ENCODE data around the gene OR6V1. TPM values are rescaled to one million over a fixed set of nuclear protein-coding genes. Genes with fewer than 3 reads are reported as not detected.

The OR6V1 gene, protein sequence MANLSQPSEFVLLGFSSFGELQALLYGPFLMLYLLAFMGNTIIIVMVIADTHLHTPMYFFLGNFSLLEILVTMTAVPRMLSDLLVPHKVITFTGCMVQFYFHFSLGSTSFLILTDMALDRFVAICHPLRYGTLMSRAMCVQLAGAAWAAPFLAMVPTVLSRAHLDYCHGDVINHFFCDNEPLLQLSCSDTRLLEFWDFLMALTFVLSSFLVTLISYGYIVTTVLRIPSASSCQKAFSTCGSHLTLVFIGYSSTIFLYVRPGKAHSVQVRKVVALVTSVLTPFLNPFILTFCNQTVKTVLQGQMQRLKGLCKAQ
- polyA plus RNA-seq (2011; rRNA removed) (not detected in 2 replicates), polyA minus RNA-seq (2011; rRNA and poly(A)+ RNA removed) (not detected in 2 replicates)

DNA sequence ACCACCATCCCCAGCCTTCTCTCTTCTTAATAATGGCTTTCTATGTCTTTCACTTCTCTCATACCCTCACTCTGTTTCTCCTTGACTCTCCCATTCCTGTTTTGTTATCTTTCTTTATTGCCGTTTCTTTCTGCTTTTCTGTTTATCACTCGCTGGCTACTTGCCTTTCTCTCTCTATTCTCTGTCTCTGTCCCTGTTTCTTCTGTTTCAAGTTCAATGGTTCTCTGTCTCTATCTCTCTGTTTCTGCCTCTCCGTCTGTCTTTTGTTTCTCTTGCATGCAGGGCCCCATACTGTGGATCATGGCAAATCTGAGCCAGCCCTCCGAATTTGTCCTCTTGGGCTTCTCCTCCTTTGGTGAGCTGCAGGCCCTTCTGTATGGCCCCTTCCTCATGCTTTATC lies at the start of gene OR6V1:
OR6V1 (plus strand) TSS at position 301 of the 400 bp plus-strand sequence; CDS start at position 301, 0 bp downstream.
- CTCF ChIA-PET = interaction anchor here (0.9 to 1.6 kb wide), 2 partner anchors 34 to 35 kb away, joined by 3 to 4 read pairs; no protein-coding TSS in a partner anchor
- TF ChIP-seq, protein P1, sequence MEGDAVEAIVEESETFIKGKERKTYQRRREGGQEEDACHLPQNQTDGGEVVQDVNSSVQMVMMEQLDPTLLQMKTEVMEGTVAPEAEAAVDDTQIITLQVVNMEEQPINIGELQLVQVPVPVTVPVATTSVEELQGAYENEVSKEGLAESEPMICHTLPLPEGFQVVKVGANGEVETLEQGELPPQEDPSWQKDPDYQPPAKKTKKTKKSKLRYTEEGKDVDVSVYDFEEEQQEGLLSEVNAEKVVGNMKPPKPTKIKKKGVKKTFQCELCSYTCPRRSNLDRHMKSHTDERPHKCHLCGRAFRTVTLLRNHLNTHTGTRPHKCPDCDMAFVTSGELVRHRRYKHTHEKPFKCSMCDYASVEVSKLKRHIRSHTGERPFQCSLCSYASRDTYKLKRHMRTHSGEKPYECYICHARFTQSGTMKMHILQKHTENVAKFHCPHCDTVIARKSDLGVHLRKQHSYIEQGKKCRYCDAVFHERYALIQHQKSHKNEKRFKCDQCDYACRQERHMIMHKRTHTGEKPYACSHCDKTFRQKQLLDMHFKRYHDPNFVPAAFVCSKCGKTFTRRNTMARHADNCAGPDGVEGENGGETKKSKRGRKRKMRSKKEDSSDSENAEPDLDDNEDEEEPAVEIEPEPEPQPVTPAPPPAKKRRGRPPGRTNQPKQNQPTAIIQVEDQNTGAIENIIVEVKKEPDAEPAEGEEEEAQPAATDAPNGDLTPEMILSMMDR (IDR thresholded peaks at IDR 0.05; ENCODE audit: insufficient read depth, low read depth, low read length) = no peak

GRCh38 chr7:143002898-143003297 lies 49.2 kb upstream of the OR6V1 start:
- TF ChIP-seq, protein P1 (IDR thresholded peaks at IDR 0.05; ENCODE audit: insufficient read depth, low read depth, low read length) = no peak
- H3K36me3 ChIP-seq (ENCODE audit: control insufficient read depth, insufficient read depth, low read length) = no peaks in the 10 kb centered on the region
- POLR2A ChIA-PET = no interaction called here
- CTCF ChIA-PET = interaction anchor here (0.5 to 12.9 kb wide), 24 partner anchors 9 to 698 kb away, joined by 3 to 392 read pairs (median 4); partner anchors contain the start of genes EPHB6 and TAS2R40
- no peak overlapping the region for H3K4me3 ChIP-seq (ENCODE audit: low read depth, low read length)
- DNase-seq (ENCODE audit: low read depth) = no peak
- no peaks in the 10 kb centered on the region for H3K27me3 ChIP-seq (ENCODE audit: control insufficient read depth, insufficient read depth, low read length)

More for the DNA sequence above, at the start of gene OR6V1:
- H3K36me3 ChIP-seq (ENCODE audit: control insufficient read depth, insufficient read depth, low read length) = no peaks in the 10 kb centered on the region
- POLR2A ChIA-PET = no interaction called here
- no peak within 1 kb of the TSS for H3K4me3 ChIP-seq (ENCODE audit: low read depth, low read length)
- no peaks in the 10 kb centered on the region; the same call in 1 of the 2 replicates for H3K27me3 ChIP-seq (ENCODE audit: control insufficient read depth, insufficient read depth, low read length)
- no peak for DNase-seq (ENCODE audit: low read depth)

- H3K27me3 ChIP-seq (ENCODE audit: control insufficient read depth, insufficient read depth, low read length) = no peaks in the 10 kb centered on the region
- no peak for DNase-seq (ENCODE audit: low read depth)
- H3K36me3 ChIP-seq (ENCODE audit: control insufficient read depth, insufficient read depth, low read length) = no peaks in the 10 kb centered on the region
- POLR2A ChIA-PET = no interaction called here
- no peak overlapping the region for H3K4me3 ChIP-seq (ENCODE audit: low read depth, low read length)
- TF ChIP-seq, protein P1 (IDR thresholded peaks at IDR 0.05; ENCODE audit: insufficient read depth, low read depth, low read length) = peak; percentile 69
- CTCF ChIA-PET = interaction anchor here (0.5 to 12.9 kb wide), 23 partner anchors 8 to 699 kb away, joined by 3 to 392 read pairs (median 4); partner anchors contain the start of genes EPHB6 and TAS2R40
Measured at GRCh38 chr7:143003393-143004051, 48.6 kb upstream of the OR6V1 start.

DNA sequence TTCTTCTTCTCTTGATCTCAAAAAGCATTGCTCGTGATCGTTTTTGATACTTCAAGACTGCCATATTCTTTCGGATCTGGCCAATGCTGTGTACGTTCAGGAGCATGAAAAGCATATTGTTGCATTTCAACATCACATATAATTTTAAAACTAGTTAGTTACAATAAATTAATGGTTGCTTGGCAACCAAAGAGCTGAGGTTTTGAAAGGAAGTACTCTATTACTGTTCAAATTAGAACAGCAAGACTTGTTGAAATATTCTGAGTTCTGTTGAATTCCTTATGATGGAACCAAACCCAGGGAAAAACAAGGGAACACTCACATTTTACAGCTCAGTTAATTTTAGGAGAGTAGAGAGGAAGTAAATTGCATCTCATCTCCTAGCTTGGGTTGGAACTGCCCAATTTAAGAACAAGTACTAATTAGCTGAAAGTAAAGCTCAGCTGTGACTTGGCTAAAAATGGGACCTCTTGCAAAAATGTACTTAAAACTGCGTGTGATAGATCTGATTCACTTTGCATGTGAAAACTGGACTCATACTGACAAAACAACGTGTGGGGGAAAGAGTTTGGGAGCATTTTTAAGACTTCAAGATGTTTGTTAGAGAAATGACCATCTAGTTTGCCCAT lies 46.4 kb upstream of the OR6V1 start:
- TF ChIP-seq, protein P1 (IDR thresholded peaks at IDR 0.05; ENCODE audit: insufficient read depth, low read depth, low read length) = no peak
- Histone ChIP-seq H3K4me3 (ENCODE audit: low read depth, low read length) (no peak overlapping the region), H3K36me3 (ENCODE audit: control insufficient read depth, insufficient read depth, low read length) (no peaks in the 10 kb centered on the region), H3K27me3 (ENCODE audit: control insufficient read depth, insufficient read depth, low read length) (no peaks in the 10 kb centered on the region)
- ChIA-PET POLR2A (interaction anchor here (0.6 kb wide), 1 partner anchor 527 kb away, joined by 4 read pairs; no protein-coding TSS in a partner anchor), CTCF (interaction anchor here (0.7 to 12.9 kb wide), 9 partner anchors 11 to 528 kb away, joined by 3 to 392 read pairs (median 4); partner anchors contain the start of gene TAS2R40)
- DNase-seq (ENCODE audit: low read depth) = no peak

Measured in BJ (cell line).